Measurements from ENCODE around the gene MEIOB. TPM values are rescaled to one million over a fixed set of nuclear protein-coding genes. Genes with fewer than 3 reads are reported as not detected.
A peak's percentile ranks its signal among the peaks of the same experiment; 100 is the strongest.
"Not testable (repeated sequence)": the region's sequence is repeated elsewhere in the genome, so short reads cannot be mapped to it uniquely, and the experiment has no call there.

MEIOB gene, protein sequence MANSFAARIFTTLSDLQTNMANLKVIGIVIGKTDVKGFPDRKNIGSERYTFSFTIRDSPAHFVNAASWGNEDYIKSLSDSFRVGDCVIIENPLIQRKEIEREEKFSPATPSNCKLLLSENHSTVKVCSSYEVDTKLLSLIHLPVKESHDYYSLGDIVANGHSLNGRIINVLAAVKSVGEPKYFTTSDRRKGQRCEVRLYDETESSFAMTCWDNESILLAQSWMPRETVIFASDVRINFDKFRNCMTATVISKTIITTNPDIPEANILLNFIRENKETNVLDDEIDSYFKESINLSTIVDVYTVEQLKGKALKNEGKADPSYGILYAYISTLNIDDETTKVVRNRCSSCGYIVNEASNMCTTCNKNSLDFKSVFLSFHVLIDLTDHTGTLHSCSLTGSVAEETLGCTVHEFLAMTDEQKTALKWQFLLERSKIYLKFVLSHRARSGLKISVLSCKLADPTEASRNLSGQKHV
- under 1 TPM in 1 of 2 donors, not detected in 1; 0.21 TPM for total RNA-seq
- polyA plus RNA-seq, result under 1 TPM in 1 of 2 donors, not detected in 1; 0.28 TPM
- long read RNA-seq, donor 1, result 0 reads
- long read RNA-seq, donor 2, result 0 reads
- long read RNA-seq, donor 3, result 0 reads
- long read RNA-seq, donor 4, result 0 reads
- long read RNA-seq, donor 5, result 0 reads

GRCh38 chr16:1871974-1872635 lies at the start of gene MEIOB:
Gene MEIOB, minus strand, starts transcription at chr16:1872164. Its CDS starts 3,989 bp downstream, at chr16:1868175.
- no peaks in the 10 kb centered on the region for H3K36me3 ChIP-seq (ENCODE audit: control insufficient read depth in 4 of 4, insufficient read depth in 4 of 4, low read length in 4 of 4)
- WGBS, 2 donors, result 6 to 9% methylated on average over 58 to 68 of the region's 68 CpGs
- H3K27me3 ChIP-seq (ENCODE audit: control insufficient read depth in 3 of 3, insufficient read depth in 3 of 3, low read length in 2 of 3), result peaks cover 0 to 35% (median 15%) of the 10 kb centered on the region in 3 donors
- no peak within 1 kb of the TSS for H3K27ac ChIP-seq (ENCODE audit: low read depth in 1 of 2, low read length in 1 of 2)
- ATAC-seq (ENCODE audit: insufficient read depth, low FRiP score) (peak; percentile 69), DNase-seq (peak in 1 of 3 donors; percentile 15)
- no peaks in the 10 kb centered on the region for H3K4me1 ChIP-seq (ENCODE audit: control insufficient read depth in 5 of 5, insufficient read depth in 5 of 5, low read length in 5 of 5)
- no peak within 1 kb of the TSS for H3K4me3 ChIP-seq
- peaks cover 0 to 4% (median 0%) of the 10 kb centered on the region in 4 donors for H3K9me3 ChIP-seq (ENCODE audit: control insufficient read depth in 4 of 4, insufficient read depth in 3 of 4, low read length in 3 of 4)
- H3K9ac ChIP-seq (ENCODE audit: insufficient read depth in 1 of 2, low read length in 2 of 2), result no peak within 1 kb of the TSS
- no peak for TF ChIP-seq CTCF (IDR thresholded peaks at IDR 0.05; ENCODE audit: control extremely low read depth, extremely low read depth)

GRCh38 chr16:1920727-1921171 lies 48.8 kb upstream of the MEIOB start:
- ATAC-seq (ENCODE audit: insufficient read depth, low FRiP score) (peak; percentile 34), DNase-seq (peak in 1 of 3 donors; percentile 31)
- Histone ChIP-seq H3K36me3 (ENCODE audit: control insufficient read depth in 4 of 4, insufficient read depth in 4 of 4, low read length in 4 of 4) (no peaks in the 10 kb centered on the region), H3K4me3 (no peak overlapping the region), H3K27ac (ENCODE audit: low read depth in 1 of 2, low read length in 1 of 2) (no peak overlapping the region), H3K9me3 (ENCODE audit: control insufficient read depth in 4 of 4, insufficient read depth in 3 of 4, low read length in 3 of 4) (peaks cover 0 to 4% (median 0%) of the 10 kb centered on the region in 4 donors), H3K9ac (ENCODE audit: insufficient read depth in 1 of 2, low read length in 2 of 2) (no peak overlapping the region), H3K27me3 (ENCODE audit: control insufficient read depth in 3 of 3, insufficient read depth in 3 of 3, low read length in 2 of 3) (peaks cover 7 to 66% (median 55%) of the 10 kb centered on the region in 3 donors), H3K4me1 (ENCODE audit: control insufficient read depth in 5 of 5, insufficient read depth in 5 of 5, low read length in 5 of 5) (peaks cover 0 to 6% (median 0%) of the 10 kb centered on the region in 5 donors)
- no peak for TF ChIP-seq CTCF (IDR thresholded peaks at IDR 0.05; ENCODE audit: control extremely low read depth, extremely low read depth)
- WGBS, 2 donors, result 12 to 13% methylated on average over 15 of the region's 15 CpGs

GRCh38 chr16:1920122-1920521 lies 48.2 kb upstream of the MEIOB start:
- DNase-seq; H3K27ac ChIP-seq (ENCODE audit: low read depth in 1 of 2, low read length in 1 of 2); ATAC-seq (ENCODE audit: insufficient read depth, low FRiP score); H3K4me1 ChIP-seq (ENCODE audit: control insufficient read depth in 5 of 5, insufficient read depth in 5 of 5, low read length in 5 of 5); H3K36me3 ChIP-seq (ENCODE audit: control insufficient read depth in 4 of 4, insufficient read depth in 4 of 4, low read length in 4 of 4); H3K4me3 ChIP-seq; H3K9me3 ChIP-seq (ENCODE audit: control insufficient read depth in 4 of 4, insufficient read depth in 3 of 4, low read length in 3 of 4); H3K9ac ChIP-seq (ENCODE audit: insufficient read depth in 1 of 2, low read length in 2 of 2): not testable (repeated sequence)
- WGBS, 2 donors, result 68 to 75% methylated on average over 21 of the region's 21 CpGs
- H3K27me3 ChIP-seq (ENCODE audit: control insufficient read depth in 3 of 3, insufficient read depth in 3 of 3, low read length in 2 of 3), result peaks cover 7 to 68% (median 55%) of the 10 kb centered on the region in 3 donors

Data from lung (tissue), 16 donors.